Activated CD8-positive, alpha-beta T cell treated with anti-CD3 and anti-CD28 coated beads, Interleukin-2, amount 10 ng/mL, durations not matched to agents 7 days and 5 days (primary cell): Measurements from ENCODE around the gene MRPS15. TPM values are rescaled to one million over a fixed set of nuclear protein-coding genes. Genes with fewer than 3 reads are reported as not detected.
A peak's percentile ranks its signal among the peaks of the same experiment; 100 is the strongest.

Source experiments
- ATAC-seq: fragments of 150-1000 bp; cut with Tn5 transposase; one replicate; pipeline ENCODE4 v1.10.0; 2021; ENCODE audit warnings: moderate library complexity
- CTCF ChIA-PET: fragments of 350-600 bp; sonication (Branson Sonifier 250); formaldehyde crosslinking; loops from one replicate; lab custom pipeline; 2021; ENCODE audit warnings: antibody characterized with exemption; lab: Charles Lee
- POLR2A ChIA-PET: fragments of 350-600 bp; sonication (Branson Sonifier 250); formaldehyde crosslinking; loops from one replicate; lab custom pipeline; 2021; ENCODE audit warnings: antibody characterized with exemption; lab: Charles Lee
- DNase-seq: peaks from one replicate; pipeline ENCODE4 v3.0.0-alpha.2; 2020
- H3K27ac Mint-ChIP-seq: one replicate; pipeline ENCODE4 v1.8.0; 2021; ENCODE audit warnings: mild to moderate bottlenecking, mixed read lengths
- H3K27me3 Mint-ChIP-seq: one replicate; pipeline ENCODE4 v1.8.0; 2021; ENCODE audit warnings: low read depth, mixed read lengths
- H3K36me3 Mint-ChIP-seq: one replicate; pipeline ENCODE4 v1.8.0; 2021; ENCODE audit warnings: low read depth, mixed read lengths
- H3K4me1 Mint-ChIP-seq: one replicate; pipeline ENCODE4 v1.8.0; 2021; ENCODE audit warnings: low read depth, mixed read lengths
- H3K4me3 Mint-ChIP-seq: one replicate; pipeline ENCODE4 v1.8.0; 2021; ENCODE audit warnings: mild to moderate bottlenecking, mixed read lengths
- H3K9me3 Mint-ChIP-seq: one replicate; pipeline ENCODE4 v1.8.0; 2022; ENCODE audit warnings: mixed read lengths; ENCODE audit not compliant: insufficient read depth
- total RNA-seq, 2 experiments: library from RNA; stranded (reverse); gene quantifications; one replicate each; pipeline ENCODE4 v1.2.3, GENCODE V29; 2021

MRPS15 gene
- total RNA-seq, 2 experiments from 2014 or later, result 115 TPM

DNA sequence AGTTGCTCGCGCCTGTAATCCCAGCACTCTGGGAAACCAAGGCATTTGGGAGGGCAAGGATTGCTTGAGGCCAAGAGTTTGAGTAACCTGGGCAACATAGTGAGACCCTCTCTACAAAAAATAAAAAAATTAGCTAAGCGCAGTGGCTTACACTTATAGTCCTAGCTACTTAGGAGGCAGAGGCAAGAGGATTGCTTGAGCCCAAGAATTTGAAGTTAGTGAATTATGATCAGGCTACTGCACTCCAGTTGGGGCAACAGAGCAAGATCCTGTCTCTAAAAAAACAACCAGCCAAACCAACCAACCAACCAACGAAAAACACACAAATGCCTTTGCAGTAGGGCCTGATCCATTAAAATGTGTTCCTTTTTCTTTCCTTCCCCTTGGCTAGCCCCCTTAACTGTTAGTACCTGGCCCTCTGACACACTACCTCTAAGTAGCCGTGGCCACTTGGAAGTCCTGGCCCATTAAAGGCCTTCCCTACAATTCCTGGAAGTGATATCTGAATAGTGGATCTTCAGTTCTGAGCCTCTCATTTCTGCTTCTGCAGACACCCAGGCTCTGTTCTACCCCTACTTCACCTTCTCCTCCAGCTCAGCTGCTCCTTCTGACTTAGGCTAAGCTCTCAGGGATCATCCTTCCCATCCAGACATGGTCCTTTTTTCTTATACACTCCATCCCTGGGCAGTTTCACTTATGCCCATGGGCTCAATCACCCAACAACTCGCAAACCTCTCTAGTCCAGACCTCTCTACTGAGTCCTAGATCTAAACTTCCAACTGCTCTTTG lies 10.4 kb downstream of the MRPS15 start:
- Mint-ChIP-seq H3K36me3 (peaks cover 42% of the 10 kb centered on the region), H3K27me3 (no peaks in the 10 kb centered on the region), H3K9me3 (no peaks in the 10 kb centered on the region), H3K27ac (peak overlapping the region; percentile 37), H3K4me3 (no peak overlapping the region), H3K4me1 (peaks cover 53% of the 10 kb centered on the region)
- POLR2A ChIA-PET, result interaction anchor here (1.0 to 1.8 kb wide), 2 partner anchors 8 to 11 kb away, joined by 3 to 9 read pairs; partner anchors contain the start of gene MRPS15
- DNase-seq, result no peak
- CTCF ChIA-PET, result no interaction called here
- ATAC-seq, result no peak

DNA sequence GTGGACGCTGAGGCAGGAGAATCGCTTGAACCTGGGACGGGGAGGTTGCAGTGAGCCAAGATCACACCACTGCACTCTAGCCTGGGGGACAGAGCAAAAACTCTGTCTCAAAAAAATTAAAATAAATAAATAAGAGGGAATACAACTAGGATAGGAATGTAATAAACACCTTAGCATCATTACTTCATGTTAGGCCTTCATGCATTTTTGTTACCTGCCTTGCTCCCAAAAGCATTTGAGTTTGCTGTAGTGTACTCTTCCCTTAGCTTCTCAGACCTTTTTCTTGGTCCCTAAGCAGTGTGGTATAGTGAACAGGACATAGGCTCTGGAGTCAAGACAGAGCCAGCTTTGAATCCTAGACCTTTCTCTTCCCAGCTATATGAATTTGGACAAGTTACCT lies 11.1 kb downstream of the MRPS15 start:
- no peaks in the 10 kb centered on the region for H3K27me3 Mint-ChIP-seq
- POLR2A ChIA-PET, result interaction anchor here (1.0 kb wide), 1 partner anchor 8 kb away, joined by 3 read pairs; no protein-coding TSS in a partner anchor
- H3K4me3 Mint-ChIP-seq, result no peak overlapping the region
- no peak overlapping the region for H3K27ac Mint-ChIP-seq
- no peaks in the 10 kb centered on the region for H3K9me3 Mint-ChIP-seq
- DNase-seq (no peak), ATAC-seq (no peak)
- CTCF ChIA-PET, result no interaction called here
- peaks cover 45% of the 10 kb centered on the region for H3K4me1 Mint-ChIP-seq
- H3K36me3 Mint-ChIP-seq, result peaks cover 38% of the 10 kb centered on the region

DNA sequence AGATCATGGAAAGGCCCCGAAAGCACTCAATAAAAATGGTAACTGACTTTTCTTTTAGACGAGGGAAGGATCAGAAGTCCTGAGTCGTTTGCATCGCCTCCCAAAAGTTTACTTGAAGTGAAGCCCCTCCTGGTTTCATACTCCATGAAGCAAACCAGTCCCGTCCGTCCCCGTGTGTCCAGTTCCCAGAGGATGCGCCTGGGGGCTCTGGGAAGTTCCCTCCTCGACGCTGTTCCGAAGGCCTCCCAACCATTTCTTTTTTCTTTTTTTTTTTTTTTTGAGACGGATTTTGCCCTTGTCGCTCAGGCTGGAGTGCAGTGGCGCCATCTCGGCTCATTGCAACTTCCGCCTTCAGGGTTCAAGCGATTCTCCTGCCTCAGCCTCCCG lies 13.3 kb downstream of the MRPS15 start:
- peaks cover 22% of the 10 kb centered on the region for H3K36me3 Mint-ChIP-seq
- ChIA-PET POLR2A (interaction anchor here (0.6 to 3.5 kb wide), 5 partner anchors 8 to 64 kb away, joined by 3 to 21 read pairs (median 4); partner anchors contain the start of gene MRPS15), CTCF (interaction anchor here (1.0 to 1.6 kb wide), 5 partner anchors 8 to 165 kb away, joined by 3 to 5 read pairs (median 4); partner anchors contain the start of gene MRPS15)
- H3K4me1 Mint-ChIP-seq, result peaks cover 32% of the 10 kb centered on the region
- peak overlapping the region; percentile 91 for H3K27ac Mint-ChIP-seq
- no peak for DNase-seq
- no peaks in the 10 kb centered on the region for H3K27me3 Mint-ChIP-seq
- no peak for ATAC-seq
- H3K9me3 Mint-ChIP-seq, result no peaks in the 10 kb centered on the region
- H3K4me3 Mint-ChIP-seq, result peak overlapping the region; percentile 87

DNA sequence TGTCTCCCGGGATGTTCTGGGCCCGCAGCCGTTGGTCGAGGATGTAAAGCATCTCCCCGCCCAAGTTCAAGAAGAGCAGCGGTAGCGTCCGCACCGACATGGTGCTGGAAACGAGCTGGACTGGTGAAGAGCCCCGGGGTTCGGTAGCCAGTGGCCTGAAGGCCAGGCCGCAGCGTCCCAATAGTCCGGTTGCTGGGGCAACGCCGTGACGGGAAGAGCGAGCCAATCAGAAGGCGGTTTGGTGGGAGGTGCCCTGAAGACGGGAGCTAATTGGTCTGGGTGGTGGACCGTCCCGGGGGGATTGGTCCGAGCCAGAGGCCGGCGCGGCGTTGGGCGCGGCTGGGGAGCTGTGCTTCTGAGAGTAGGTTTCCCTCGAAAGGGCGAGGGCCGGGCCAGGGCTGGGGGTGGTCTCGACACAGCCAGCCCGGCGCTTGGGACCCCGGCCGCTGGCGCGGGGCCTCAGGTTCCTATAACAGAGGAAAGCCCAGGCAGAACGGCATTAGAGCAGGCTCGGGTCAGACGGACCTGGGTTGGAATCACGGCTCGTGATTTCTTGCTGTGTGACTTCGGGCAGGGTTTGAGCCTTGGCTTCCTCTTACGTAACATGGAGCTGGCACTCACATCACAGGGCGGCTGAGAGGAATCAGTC lies 13.8 kb downstream of the MRPS15 start, which contains the start of gene OSCP1:
OSCP1 (minus strand) TSS at position 182 of the 649 bp plus-strand sequence; CDS start at position 100, 82 bp downstream.
- POLR2A ChIA-PET, result interaction anchor here (0.6 to 3.5 kb wide), 5 partner anchors 8 to 64 kb away, joined by 3 to 21 read pairs (median 4); partner anchors contain the start of gene MRPS15
- H3K27ac Mint-ChIP-seq, result peak within 1 kb of the TSS; percentile 91
- H3K27me3 Mint-ChIP-seq, result no peaks in the 10 kb centered on the region

DNA sequence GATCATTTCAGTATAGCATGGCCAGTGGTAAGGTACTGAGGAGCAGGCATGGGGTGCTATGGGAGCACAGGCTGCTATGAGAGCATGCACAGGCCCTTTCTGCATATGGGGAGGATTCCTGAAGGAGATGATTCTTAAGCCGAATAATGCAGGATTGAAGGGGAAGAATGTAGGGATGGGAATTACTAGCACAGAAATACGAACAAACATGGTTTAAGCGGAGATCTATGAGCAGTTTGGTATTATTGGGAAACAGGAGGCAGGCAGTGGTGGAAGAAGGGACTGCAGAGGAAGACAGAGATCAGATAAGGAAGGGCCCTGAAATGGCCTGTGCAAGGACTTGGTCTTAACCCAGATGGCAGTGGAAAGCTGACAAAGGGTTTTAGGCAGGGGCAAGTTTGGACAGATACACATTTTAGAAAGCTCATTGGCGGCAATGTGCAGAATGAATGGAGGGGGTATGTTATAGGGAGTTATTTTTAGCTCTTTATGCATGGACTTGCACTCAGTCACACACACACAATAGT lies 15.6 kb downstream of the MRPS15 start:
- H3K4me1 Mint-ChIP-seq, result peaks cover 23% of the 10 kb centered on the region
- H3K36me3 Mint-ChIP-seq, result peaks cover 2% of the 10 kb centered on the region
- DNase-seq, result no peak
- no peak overlapping the region for H3K4me3 Mint-ChIP-seq
- peaks cover 2% of the 10 kb centered on the region for H3K27me3 Mint-ChIP-seq
- POLR2A ChIA-PET, result interaction anchor here (0.6 to 3.5 kb wide), 3 partner anchors 11 to 1590 kb away, joined by 3 to 21 read pairs (median 3); partner anchors contain the start of gene MRPS15
- H3K27ac Mint-ChIP-seq, result no peak overlapping the region
- CTCF ChIA-PET, result no interaction called here
- no peaks in the 10 kb centered on the region for H3K9me3 Mint-ChIP-seq
- ATAC-seq, result no peak

More for the DNA sequence above, 13.8 kb downstream of the MRPS15 start, which contains the start of gene OSCP1:
- no peaks in the 10 kb centered on the region for H3K9me3 Mint-ChIP-seq
- peak; percentile 99 for ATAC-seq
- peaks cover 18% of the 10 kb centered on the region for H3K36me3 Mint-ChIP-seq
- CTCF ChIA-PET, result interaction anchor here (1.0 to 1.6 kb wide), 5 partner anchors 9 to 165 kb away, joined by 3 to 5 read pairs (median 4); partner anchors contain the start of gene MRPS15
- peak within 1 kb of the TSS; percentile 87 for H3K4me3 Mint-ChIP-seq
- peak; percentile 91 for DNase-seq
- peaks cover 27% of the 10 kb centered on the region for H3K4me1 Mint-ChIP-seq

DNA sequence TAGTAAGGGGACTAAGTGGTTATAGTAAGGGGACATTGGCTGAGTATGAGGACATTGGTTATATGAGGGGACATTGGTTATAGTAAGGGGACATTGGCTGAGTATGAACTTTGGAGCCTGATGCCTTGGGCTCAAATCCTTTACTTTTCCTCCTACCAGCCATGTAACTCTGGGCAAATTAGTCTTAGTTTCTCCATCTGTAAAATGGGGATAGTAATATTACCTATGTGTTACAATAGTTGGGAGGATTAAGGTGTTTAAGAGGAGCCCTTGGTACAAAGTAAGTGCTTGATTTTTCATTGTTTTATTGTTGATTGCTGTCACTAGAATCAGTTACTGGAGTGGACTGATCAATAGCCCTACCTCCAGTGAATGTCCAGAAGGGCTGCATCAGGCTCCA lies 16.7 kb downstream of the MRPS15 start:
- Mint-ChIP-seq H3K36me3 (peaks cover 2% of the 10 kb centered on the region), H3K9me3 (no peaks in the 10 kb centered on the region), H3K27me3 (peaks cover 2% of the 10 kb centered on the region), H3K27ac (no peak overlapping the region), H3K4me3 (no peak overlapping the region), H3K4me1 (peaks cover 23% of the 10 kb centered on the region)
- DNase-seq (no peak), ATAC-seq (no peak)
- ChIA-PET CTCF (interaction anchor here (1.2 to 2.3 kb wide), 2 partner anchors 10 to 15 kb away, joined by 3 to 9 read pairs; no protein-coding TSS in a partner anchor), POLR2A (no interaction called here)

DNA sequence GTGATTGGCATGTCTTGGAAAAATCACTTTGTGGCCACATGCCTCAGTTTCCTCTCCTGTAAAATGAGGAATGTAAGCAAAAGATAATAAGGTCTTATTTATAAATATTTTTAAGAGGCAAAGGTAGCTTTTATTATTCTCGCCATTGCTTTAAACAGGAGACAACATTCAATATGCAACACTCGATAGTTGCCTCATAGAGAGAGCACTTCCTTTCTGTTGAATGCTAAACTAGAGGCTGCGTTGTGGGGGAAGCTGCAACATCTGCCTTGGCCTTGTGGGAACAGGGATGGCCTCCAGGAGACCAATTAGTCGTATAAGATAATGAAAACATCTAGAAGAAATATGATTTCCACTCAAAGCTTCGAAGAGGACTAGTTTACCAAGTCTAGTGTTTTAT lies 17.4 kb downstream of the MRPS15 start:
- ATAC-seq (no peak), DNase-seq (no peak)
- POLR2A ChIA-PET, result no interaction called here
- Mint-ChIP-seq H3K4me3 (no peak overlapping the region), H3K9me3 (no peaks in the 10 kb centered on the region), H3K27me3 (peaks cover 2% of the 10 kb centered on the region), H3K27ac (no peak overlapping the region), H3K4me1 (peaks cover 21% of the 10 kb centered on the region), H3K36me3 (peaks cover 2% of the 10 kb centered on the region)
- CTCF ChIA-PET, result interaction anchor here (1.2 to 2.3 kb wide), 3 partner anchors 11 to 24 kb away, joined by 3 to 9 read pairs (median 4); no protein-coding TSS in a partner anchor

DNA sequence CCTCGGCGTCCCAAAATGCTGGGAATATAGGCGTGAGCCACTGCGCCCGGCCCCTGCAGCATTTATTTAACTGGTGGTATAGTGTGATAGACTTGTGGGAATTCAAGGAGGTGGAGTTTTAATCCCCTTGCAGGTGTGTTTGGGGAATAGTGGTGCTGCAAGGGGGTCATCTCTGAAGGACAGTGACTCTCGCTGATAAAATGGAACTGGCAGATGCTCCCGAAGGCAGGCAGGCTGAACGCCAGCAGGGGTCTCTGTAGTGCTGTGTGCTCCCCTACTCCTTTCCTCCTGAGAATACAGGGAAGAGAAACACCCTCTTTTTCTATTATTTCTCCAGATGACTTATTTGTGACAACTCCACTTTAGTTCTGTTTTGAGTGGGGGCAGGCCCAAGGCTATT lies 17.9 kb downstream of the MRPS15 start:
- POLR2A ChIA-PET, result no interaction called here
- H3K36me3 Mint-ChIP-seq, result peaks cover 2% of the 10 kb centered on the region

DNA sequence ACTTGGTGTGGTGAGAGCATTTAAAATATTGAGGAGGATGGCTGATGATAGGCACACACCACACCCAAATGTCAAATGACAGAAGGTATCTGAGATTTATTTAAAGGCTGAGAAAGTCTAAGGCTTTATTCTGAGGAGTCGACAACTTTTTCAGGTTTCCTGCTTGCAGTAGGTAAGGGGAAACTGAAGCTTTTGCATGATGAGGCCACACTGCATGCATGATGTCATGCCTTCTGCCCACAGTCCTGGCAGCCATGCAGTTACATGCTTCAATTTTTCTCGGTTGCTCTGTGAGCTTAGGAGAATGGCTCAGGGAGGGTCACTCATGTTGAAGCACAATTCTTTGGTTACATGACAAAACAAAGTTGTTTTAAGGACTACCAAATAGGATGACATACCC lies 20.9 kb downstream of the MRPS15 start:
- ChIA-PET POLR2A (no interaction called here), CTCF (interaction anchor here (0.5 kb wide), 1 partner anchor 27 kb away, joined by 3 read pairs; no protein-coding TSS in a partner anchor)
- H3K27me3 Mint-ChIP-seq, result peaks cover 2% of the 10 kb centered on the region
- H3K4me1 Mint-ChIP-seq, result peaks cover 7% of the 10 kb centered on the region
- H3K36me3 Mint-ChIP-seq, result no peaks in the 10 kb centered on the region
- H3K9me3 Mint-ChIP-seq, result no peaks in the 10 kb centered on the region
- no peak overlapping the region for H3K4me3 Mint-ChIP-seq
- DNase-seq (no peak), ATAC-seq (no peak)
- H3K27ac Mint-ChIP-seq, result no peak overlapping the region

More for the DNA sequence above, 17.9 kb downstream of the MRPS15 start:
- H3K4me1 Mint-ChIP-seq, result peaks cover 16% of the 10 kb centered on the region
- H3K27me3 Mint-ChIP-seq, result peaks cover 2% of the 10 kb centered on the region
- H3K27ac Mint-ChIP-seq, result no peak overlapping the region
- DNase-seq (peak; percentile 47), ATAC-seq (no peak)
- H3K4me3 Mint-ChIP-seq, result no peak overlapping the region
- no peaks in the 10 kb centered on the region for H3K9me3 Mint-ChIP-seq
- CTCF ChIA-PET, result interaction anchor here (0.9 to 2.3 kb wide), 4 partner anchors 12 to 59 kb away, joined by 3 to 9 read pairs (median 4); no protein-coding TSS in a partner anchor

DNA sequence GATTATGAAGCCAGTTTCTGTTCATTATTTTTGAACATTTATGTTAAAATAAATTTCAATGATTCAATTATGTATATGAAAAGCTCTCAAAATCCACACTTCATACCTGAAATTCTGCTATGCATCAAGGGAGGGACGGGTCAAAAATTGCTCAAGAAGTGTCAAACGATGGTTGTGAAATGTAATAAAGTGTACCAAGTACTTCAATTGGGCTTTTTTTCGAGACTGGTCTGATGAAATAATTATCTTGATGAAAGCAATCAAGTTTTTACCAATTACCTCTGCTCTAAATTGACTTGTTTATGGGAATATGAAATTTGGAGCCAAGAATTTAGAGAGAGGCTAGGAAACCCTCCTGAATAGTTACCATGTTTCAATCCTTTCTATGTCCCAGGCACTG lies 21.8 kb downstream of the MRPS15 start:
- CTCF ChIA-PET, result no interaction called here
- H3K27ac Mint-ChIP-seq, result no peak overlapping the region
- H3K36me3 Mint-ChIP-seq, result no peaks in the 10 kb centered on the region
- no peaks in the 10 kb centered on the region for H3K9me3 Mint-ChIP-seq
- POLR2A ChIA-PET, result no interaction called here
- DNase-seq, result no peak
- H3K4me3 Mint-ChIP-seq, result no peak overlapping the region
- H3K27me3 Mint-ChIP-seq, result peaks cover 2% of the 10 kb centered on the region
- no peak for ATAC-seq
- H3K4me1 Mint-ChIP-seq, result peaks cover 7% of the 10 kb centered on the region

DNA sequence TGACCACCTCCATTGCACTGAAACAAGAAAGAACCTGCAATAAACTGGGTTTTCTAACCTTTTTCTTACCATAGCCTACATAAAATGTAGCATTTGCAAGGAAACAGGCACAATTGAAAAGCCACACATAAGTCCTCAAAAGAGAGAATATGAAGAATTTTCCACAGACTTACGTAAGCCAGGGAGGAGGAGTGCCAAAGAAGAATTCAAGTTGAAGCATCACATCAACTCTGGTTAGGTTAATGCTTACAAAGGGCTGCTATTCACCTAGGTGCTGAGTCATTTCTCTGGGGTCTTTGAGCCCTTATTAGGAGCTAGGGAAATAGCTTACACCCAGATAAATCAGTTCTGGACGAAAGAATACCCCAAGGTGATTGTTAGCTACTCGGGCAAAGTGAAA lies 23.5 kb downstream of the MRPS15 start:
- CTCF ChIA-PET, result interaction anchor here (1.0 kb wide), 1 partner anchor 76 kb away, joined by 3 read pairs; no protein-coding TSS in a partner anchor
- Mint-ChIP-seq H3K4me1 (peaks cover 2% of the 10 kb centered on the region), H3K36me3 (no peaks in the 10 kb centered on the region), H3K27me3 (peaks cover 2% of the 10 kb centered on the region), H3K9me3 (no peaks in the 10 kb centered on the region), H3K27ac (no peak overlapping the region), H3K4me3 (no peak overlapping the region)
- ATAC-seq (no peak), DNase-seq (no peak)
- POLR2A ChIA-PET, result no interaction called here
